KMS-11 (cell line): ENCODE results near the gene CD3D.

Experiments used
- H2AFZ ChIP-seq: fragments of 200-600 bp; sonication (generic); 2 replicates; pipeline ENCODE4 v1.6.1; 2016; ENCODE audit warnings: antibody characterized with exemption, mixed run types, low read depth
- H3K27ac ChIP-seq: fragments of 200-600 bp; sonication (generic); 2 replicates; pipeline ENCODE4 v1.6.1; 2016; ENCODE audit warnings: mild to moderate bottlenecking, mixed run types
- H3K27me3 ChIP-seq: fragments of 200-600 bp; sonication (generic); 2 replicates; pipeline ENCODE4 v1.6.1; 2017; ENCODE audit warnings: mild to moderate bottlenecking, low read depth, mixed run types, moderate library complexity; ENCODE audit not compliant: insufficient read depth
- H3K36me3 ChIP-seq: fragments of 200-600 bp; sonication (generic); 2 replicates; pipeline ENCODE4 v1.6.1; 2017; ENCODE audit warnings: mild to moderate bottlenecking, mixed run types; ENCODE audit not compliant: insufficient read depth
- H3K4me1 ChIP-seq: fragments of 200-600 bp; sonication (generic); 2 replicates; pipeline ENCODE4 v1.6.1; 2016; ENCODE audit warnings: mild to moderate bottlenecking, low read depth, mixed run types; ENCODE audit not compliant: poor library complexity, severe bottlenecking
- H3K4me2 ChIP-seq: fragments of 200-600 bp; sonication (generic); 2 replicates; pipeline ENCODE4 v1.7.0; 2016; ENCODE audit warnings: mild to moderate bottlenecking, mixed run types
- H3K4me3 ChIP-seq: fragments of 200-600 bp; sonication (generic); IDR thresholded peaks from 2 replicates; pipeline ENCODE4 v1.6.1; 2017; ENCODE audit warnings: low read depth, low read length, mixed read lengths; ENCODE audit not compliant: insufficient read depth
- H3K79me2 ChIP-seq: fragments of 200-600 bp; sonication (generic); 2 replicates; pipeline ENCODE4 v1.6.1; 2016; ENCODE audit warnings: low read depth, mixed run types; ENCODE audit not compliant: insufficient read depth
- H3K9ac ChIP-seq: fragments of 200-600 bp; sonication (generic); 2 replicates; pipeline ENCODE4 v1.6.1; 2016; ENCODE audit warnings: mild to moderate bottlenecking, mixed run types
- H4K20me1 ChIP-seq: fragments of 200-600 bp; sonication (generic); 2 replicates; pipeline ENCODE4 v1.6.1; 2016; ENCODE audit warnings: mild to moderate bottlenecking, mixed run types; ENCODE audit not compliant: insufficient read depth
- CTCF ChIP-seq: fragments of 200-600 bp; sonication (generic); conservative IDR thresholded peaks from 2 replicates; pipeline ENCODE4 v1.6.1; 2017; ENCODE audit warnings: low read depth, mild to moderate bottlenecking, antibody characterized with exemption, low read length, moderate library complexity, mixed read lengths

The CD3D gene

GRCh38 chr11:118328745-118329144 lies 13.8 kb downstream of the CD3D start:
- TF ChIP-seq CTCF: no peak

GRCh38 chr11:118325283-118325682 lies 17.2 kb downstream of the CD3D start:
- H3K79me2 ChIP-seq: no peaks in the 10 kb centered on the region
- H3K36me3 ChIP-seq: no peaks in the 10 kb centered on the region
- no peak for TF ChIP-seq CTCF
- H3K27me3 ChIP-seq: no peaks in the 10 kb centered on the region
- no peak overlapping the region for H3K27ac ChIP-seq
- H3K4me2 ChIP-seq: no peak overlapping the region
- H3K9ac ChIP-seq: no peak overlapping the region
- H3K4me3 ChIP-seq: no peak overlapping the region
- no peak overlapping the region for H2AFZ ChIP-seq
- no peaks in the 10 kb centered on the region for H4K20me1 ChIP-seq
- H3K4me1 ChIP-seq: no peaks in the 10 kb centered on the region

More at GRCh38 chr11:118328745-118329144, 13.8 kb downstream of the CD3D start:
- no peak overlapping the region for H2AFZ ChIP-seq
- no peaks in the 10 kb centered on the region for H3K36me3 ChIP-seq
- no peak overlapping the region for H3K27ac ChIP-seq
- no peaks in the 10 kb centered on the region for H4K20me1 ChIP-seq
- no peak overlapping the region for H3K9ac ChIP-seq
- H3K27me3 ChIP-seq: no peaks in the 10 kb centered on the region
- no peak overlapping the region for H3K4me2 ChIP-seq
- no peaks in the 10 kb centered on the region for H3K79me2 ChIP-seq
- no peak overlapping the region for H3K4me3 ChIP-seq
- no peaks in the 10 kb centered on the region for H3K4me1 ChIP-seq

GRCh38 chr11:118322721-118323120 lies 19.8 kb downstream of the CD3D start:
- no peaks in the 10 kb centered on the region for H3K36me3 ChIP-seq
- no peaks in the 10 kb centered on the region for H3K79me2 ChIP-seq
- H3K27ac ChIP-seq: no peak overlapping the region
- no peak overlapping the region for H2AFZ ChIP-seq
- H3K4me2 ChIP-seq: no peak overlapping the region
- H3K4me1 ChIP-seq: no peaks in the 10 kb centered on the region
- H4K20me1 ChIP-seq: no peaks in the 10 kb centered on the region
- no peak overlapping the region for H3K9ac ChIP-seq
- H3K4me3 ChIP-seq: no peak overlapping the region
- H3K27me3 ChIP-seq: no peaks in the 10 kb centered on the region
- TF ChIP-seq CTCF: no peak

GRCh38 chr11:118321386-118322082 lies 21.0 kb downstream of the CD3D start:
- Histone ChIP-seq H3K27ac (no peak overlapping the region), H3K4me3 (no peak overlapping the region), H3K4me1 (peaks cover 8% of the 10 kb centered on the region), H3K9ac (no peak overlapping the region), H3K4me2 (no peak overlapping the region), H2AFZ (no peak overlapping the region), H3K36me3 (no peaks in the 10 kb centered on the region), H3K79me2 (no peaks in the 10 kb centered on the region), H4K20me1 (no peaks in the 10 kb centered on the region), H3K27me3 (no peaks in the 10 kb centered on the region)
- TF ChIP-seq CTCF: no peak
